HEK293 (cell line): ENCODE data around the gene CARD14.
A peak's percentile ranks its signal among the peaks of the same experiment; 100 is the strongest.

Experiments used
- CTCF ChIA-PET: fragments of 350-600 bp; formaldehyde crosslinking; extraction: SDS; loops from one replicate; lab custom pipeline; 2021; ENCODE audit warnings: antibody characterized with exemption; lab: Yijun Ruan, JAX
- POLR2A ChIA-PET: fragments of 300-600 bp; formaldehyde crosslinking; extraction: SDS; loops from one replicate; lab custom pipeline; 2020; ENCODE audit warnings: antibody characterized with exemption, inconsistent platforms; lab: Yijun Ruan, JAX
- H3K27ac ChIP-seq: fragments of 200-500 bp; sonication (Bioruptor generic); 2 replicates; pipeline ENCODE4 v1.5.1; 2014; ENCODE audit warnings: low read depth, low read length, control low read depth, inconsistent platforms; ENCODE audit errors: extremely low read depth
- H3K36me3 ChIP-seq, 2 experiments: fragments of 200-500 bp in 1 of 2; sonication (Bioruptor generic) in 1 of 2; 1 replicate in 1 of 2; 2 replicates in 1 of 2; pipeline ENCODE4 v1.5.1; 2014 to 2017; ENCODE audit warnings: inconsistent platforms in 2 of 2, low read length in 2 of 2; ENCODE audit not compliant: control insufficient read depth in 2 of 2, insufficient read depth in 1 of 2
- H3K4me1 ChIP-seq: fragments of 200-500 bp; sonication (Bioruptor generic); 2 replicates; pipeline ENCODE4 v1.5.1; 2014; ENCODE audit warnings: mild to moderate bottlenecking, low read length, inconsistent platforms; ENCODE audit not compliant: control insufficient read depth, insufficient read depth
- H3K4me3 ChIP-seq: 2 replicates; pipeline ENCODE4 v1.5.1; 2011; ENCODE audit warnings: low read depth, mild to moderate bottlenecking, control low read depth, low read length, moderate library complexity
- H3K9me3 ChIP-seq: fragments of 200-500 bp; sonication (Bioruptor generic); 2 replicates; pipeline ENCODE4 v1.5.1; 2014; ENCODE audit warnings: low read depth, low read length, inconsistent platforms; ENCODE audit not compliant: control insufficient read depth, insufficient read depth
- GLIS2 ChIP-seq: fragments of 450-650 bp; formaldehyde crosslinking; IDR thresholded peaks from 2 replicates; pipeline ENCODE4 v1.5.1; 2016; ENCODE audit warnings: missing biosample characterization, missing genetic modification characterization
- HOXD13 ChIP-seq: sonication (generic); formaldehyde crosslinking; IDR thresholded peaks from 2 replicates; pipeline ENCODE4 v1.8.0; 2022; ENCODE audit warnings: missing genetic modification reagents, borderline replicate concordance
- ZBTB10 ChIP-seq: fragments of 450-650 bp; formaldehyde crosslinking; IDR thresholded peaks from 2 replicates; pipeline ENCODE4 v1.5.1; 2016; ENCODE audit warnings: missing biosample characterization, missing genetic modification characterization
- ZNF138 ChIP-seq: fragments of 450-650 bp; formaldehyde crosslinking; IDR thresholded peaks from 2 replicates; pipeline ENCODE4 v1.5.1; 2016; ENCODE audit warnings: missing biosample characterization, missing genetic modification characterization, borderline replicate concordance
- ZNF341 ChIP-seq: fragments of 450-650 bp; formaldehyde crosslinking; IDR thresholded peaks from 2 replicates; pipeline ENCODE4; 2016; ENCODE audit warnings: low read depth, missing biosample characterization, missing genetic modification characterization
- ZNF350 ChIP-seq: fragments of 450-650 bp; formaldehyde crosslinking; IDR thresholded peaks from 2 replicates; pipeline ENCODE4 v1.5.0; 2017; ENCODE audit warnings: missing biosample characterization, mild to moderate bottlenecking, missing genetic modification characterization
- ZNF544 ChIP-seq: fragments of 450-650 bp; formaldehyde crosslinking; IDR thresholded peaks from 2 replicates; pipeline ENCODE4 v1.5.0; 2017; ENCODE audit warnings: missing biosample characterization, missing genetic modification characterization
- ZNF548 ChIP-seq: fragments of 450-650 bp; formaldehyde crosslinking; IDR thresholded peaks from 2 replicates; pipeline ENCODE4 v1.5.1; 2016; ENCODE audit warnings: missing biosample characterization, missing genetic modification characterization
- ZNF623 ChIP-seq: fragments of 450-650 bp; formaldehyde crosslinking; IDR thresholded peaks from 2 replicates; pipeline ENCODE4 v1.5.1; 2016; ENCODE audit warnings: missing biosample characterization, missing genetic modification characterization
- ZNF660 ChIP-seq: fragments of 450-650 bp; IDR thresholded peaks from 2 replicates; pipeline ENCODE4 v1.5.1; 2018; ENCODE audit warnings: missing biosample characterization, mild to moderate bottlenecking, missing genetic modification characterization

Gene CARD14

GRCh38 chr17:80245566-80246265 lies 75.9 kb downstream of the CARD14 start:
- no peak overlapping the region for H3K4me3 ChIP-seq
- TF ChIP-seq ZNF548 (tag by site-specific recombination) (no peak), ZBTB10 (tag by site-specific recombination) (0 out of 2 replicates have a peak, but pooled peaks have one; percentile 16)
- TF ChIP-seq, all 188 proteins: peak for 1
- POLR2A ChIA-PET: no interaction called here
- H3K4me1 ChIP-seq: no peaks in the 10 kb centered on the region
- no peaks in the 10 kb centered on the region for H3K9me3 ChIP-seq
- CTCF ChIA-PET: no interaction called here
- no peak overlapping the region for H3K27ac ChIP-seq
- peaks cover 12 to 80% of the 10 kb centered on the region in 2 experiments for H3K36me3 ChIP-seq

- H3K4me1 ChIP-seq: no peaks in the 10 kb centered on the region
- no peak overlapping the region for H3K4me3 ChIP-seq
- ChIA-PET CTCF (interaction anchor here (0.6 kb wide), 1 partner anchor 19 kb away, joined by 3 read pairs; no protein-coding TSS in a partner anchor), POLR2A (no interaction called here)
- H3K9me3 ChIP-seq: no peaks in the 10 kb centered on the region
- H3K27ac ChIP-seq: no peak overlapping the region
- H3K36me3 ChIP-seq: peaks cover 7 to 75% of the 10 kb centered on the region in 2 experiments
- TF ChIP-seq ZNF544 (tag by site-specific recombination) (no peak), GLIS2 (tag by site-specific recombination) (peak; percentile 40; the same call in 1 of the 2 replicates)
Measured at GRCh38 chr17:80246266-80246681, 76.4 kb downstream of the CARD14 start.

- no peaks in the 10 kb centered on the region for H3K9me3 ChIP-seq
- H3K27ac ChIP-seq: no peak overlapping the region
- ChIA-PET POLR2A (no interaction called here), CTCF (interaction anchor here (0.6 kb wide), 1 partner anchor 20 kb away, joined by 3 read pairs; no protein-coding TSS in a partner anchor)
- H3K36me3 ChIP-seq: peaks cover 3 to 72% of the 10 kb centered on the region in 2 experiments
- TF ChIP-seq ZNF660 (tag by site-specific recombination) (no peak), ZNF341 (0 out of 2 replicates have a peak, but pooled peaks have one; percentile 25)
- no peaks in the 10 kb centered on the region for H3K4me1 ChIP-seq
- H3K4me3 ChIP-seq: no peak overlapping the region
Measured at GRCh38 chr17:80246726-80247125, 76.9 kb downstream of the CARD14 start.

- TF ChIP-seq ZNF350 (tag by site-specific recombination): no peak
- no peak for TF ChIP-seq ZNF623
- no peak for TF ChIP-seq HOXD13 (CRISPR knock-in tag)
- no peak for TF ChIP-seq ZNF138 (tag by site-specific recombination)
- no peaks in the 10 kb centered on the region for H3K4me1 ChIP-seq
- H3K9me3 ChIP-seq: no peaks in the 10 kb centered on the region
- no peak overlapping the region for H3K4me3 ChIP-seq
- H3K36me3 ChIP-seq: peaks cover 3 to 72% of the 10 kb centered on the region in 2 experiments; a peak in 2 of 3 replicates
- H3K27ac ChIP-seq: no peak overlapping the region
- ChIA-PET POLR2A (no interaction called here), CTCF (no interaction called here)
Measured at GRCh38 chr17:80247561-80247960, 77.7 kb downstream of the CARD14 start.
